WERI-Rb-1 (cell line): Measurements from ENCODE around the gene LAYN.

Source experiments
- DNase-seq: peaks from one replicate; pipeline ENCODE4 v3.0.0-alpha.2; 2020
- H3K27ac ChIP-seq: fragments of 250-450 bp; sonication (Bioruptor Pico); 2 replicates; pipeline ENCODE4 v1.5.1; 2020; ENCODE audit warnings: mild to moderate bottlenecking, moderate library complexity
- H3K27me3 ChIP-seq: fragments of 250-450 bp; sonication (Bioruptor Pico); 2 replicates; pipeline ENCODE4 v1.5.1; 2021; ENCODE audit warnings: mild to moderate bottlenecking, low read depth, moderate library complexity; ENCODE audit not compliant: insufficient read depth, severe bottlenecking
- H3K36me3 ChIP-seq: fragments of 250-450 bp; sonication (Bioruptor Pico); 2 replicates; pipeline ENCODE4 v1.5.1; 2020; ENCODE audit warnings: mild to moderate bottlenecking, moderate library complexity
- H3K4me3 ChIP-seq: 2 replicates; pipeline ENCODE4 v1.5.1; 2011; ENCODE audit warnings: low read depth, mild to moderate bottlenecking, control low read depth, low read length
- H3K9me3 ChIP-seq: fragments of 250-450 bp; sonication (Bioruptor Pico); 2 replicates; pipeline ENCODE4 v1.5.1; 2021; ENCODE audit warnings: mild to moderate bottlenecking, moderate library complexity; ENCODE audit not compliant: severe bottlenecking
- CTCF ChIP-seq: IDR thresholded peaks from 2 replicates; pipeline ENCODE4 v1.5.1; 2011; ENCODE audit warnings: low read depth, mild to moderate bottlenecking, control low read depth, inconsistent platforms, low read length

The LAYN gene

GRCh38 chr11:111526501-111526900, 14.0 kb upstream of the LAYN start:
- H3K27me3 ChIP-seq: no peaks in the 10 kb centered on the region
- no peak for TF ChIP-seq CTCF
- no peak overlapping the region for H3K4me3 ChIP-seq
- DNase-seq: no peak
- H3K36me3 ChIP-seq: no peaks in the 10 kb centered on the region
- no peak overlapping the region for H3K27ac ChIP-seq
- H3K9me3 ChIP-seq: no peaks in the 10 kb centered on the region

- no peak for DNase-seq
- no peak overlapping the region for H3K27ac ChIP-seq
- no peaks in the 10 kb centered on the region for H3K27me3 ChIP-seq
- no peaks in the 10 kb centered on the region for H3K9me3 ChIP-seq
- no peak for TF ChIP-seq CTCF
- no peak overlapping the region for H3K4me3 ChIP-seq
- H3K36me3 ChIP-seq: no peaks in the 10 kb centered on the region
Observed at GRCh38 chr11:111527279-111527678, 13.2 kb upstream of the LAYN start.

GRCh38 chr11:111528557-111528956, 12.0 kb upstream of the LAYN start:
- Histone ChIP-seq H3K36me3 (no peaks in the 10 kb centered on the region), H3K27me3 (no peaks in the 10 kb centered on the region), H3K4me3 (no peak overlapping the region), H3K27ac (no peak overlapping the region), H3K9me3 (no peaks in the 10 kb centered on the region)
- DNase-seq: no peak
- TF ChIP-seq CTCF: no peak

- no peak for DNase-seq
- Histone ChIP-seq H3K27me3 (no peaks in the 10 kb centered on the region), H3K4me3 (no peak overlapping the region), H3K36me3 (no peaks in the 10 kb centered on the region), H3K27ac (no peak overlapping the region), H3K9me3 (no peaks in the 10 kb centered on the region)
- TF ChIP-seq CTCF: no peak
Observed at GRCh38 chr11:111530091-111530490, 10.4 kb upstream of the LAYN start.

- H3K9me3 ChIP-seq: no peaks in the 10 kb centered on the region
- no peak overlapping the region for H3K4me3 ChIP-seq
- H3K36me3 ChIP-seq: no peaks in the 10 kb centered on the region
- no peak for TF ChIP-seq CTCF
- no peaks in the 10 kb centered on the region for H3K27me3 ChIP-seq
- no peak overlapping the region for H3K27ac ChIP-seq
- DNase-seq: no peak
Observed at GRCh38 chr11:111531136-111531535, 9.4 kb upstream of the LAYN start.

GRCh38 chr11:111531687-111532364, 8.7 kb upstream of the LAYN start:
- H3K4me3 ChIP-seq: no peak overlapping the region
- H3K36me3 ChIP-seq: no peaks in the 10 kb centered on the region
- TF ChIP-seq CTCF: no peak
- no peaks in the 10 kb centered on the region for H3K9me3 ChIP-seq
- no peaks in the 10 kb centered on the region for H3K27me3 ChIP-seq
- H3K27ac ChIP-seq: no peak overlapping the region
- DNase-seq: no peak
